Activated CD4-positive, CD25-positive, alpha-beta regulatory T cell treated with anti-CD3 and anti-CD28 coated beads, Interleukin-2, amount 50 U/mL, for 24 hours (primary cell): ENCODE measurements around the gene XDH.

ENCODE experiments used
- ATAC-seq, 2 donors: fragments of 150-1000 bp; cut with Tn5 transposase; one replicate each; pipeline ENCODE4 v1.10.0; 2021; ENCODE audit warnings: mild to moderate bottlenecking in 1 of 2, moderate library complexity in 1 of 2

Gene XDH

GRCh38 chr2:31414601-31415241 is at the start of gene XDH:
XDH (minus strand) TSS chr2:31414742; CDS start chr2:31414666, 76 bp downstream.
- no peak for ATAC-seq

GRCh38 chr2:31457651-31458050 is 43.1 kb upstream of the XDH start:
- no peak for ATAC-seq

- no peak for ATAC-seq
Measured at GRCh38 chr2:31446848-31447247, 32.3 kb upstream of the XDH start.

GRCh38 chr2:31442376-31442775 is 27.8 kb upstream of the XDH start:
- no peak for ATAC-seq

- ATAC-seq, result no peak
Measured at GRCh38 chr2:31440764-31441163, 26.2 kb upstream of the XDH start.

- ATAC-seq, result no peak
Measured at GRCh38 chr2:31434911-31435310, 20.4 kb upstream of the XDH start.

GRCh38 chr2:31433541-31433940 is 19.0 kb upstream of the XDH start:
- no peak for ATAC-seq

- no peak for ATAC-seq
Measured at GRCh38 chr2:31430439-31431165, 16.1 kb upstream of the XDH start.

GRCh38 chr2:31429759-31430438 is 15.4 kb upstream of the XDH start:
- peak; percentile 53 to 56 for ATAC-seq

GRCh38 chr2:31429040-31429439 is 14.5 kb upstream of the XDH start:
- ATAC-seq, result no peak

- ATAC-seq, result no peak
Measured at GRCh38 chr2:31428001-31428418, 13.5 kb upstream of the XDH start.

- ATAC-seq, result no peak
Measured at GRCh38 chr2:31426096-31426495, 11.6 kb upstream of the XDH start.

GRCh38 chr2:31421634-31422033 is 7.1 kb upstream of the XDH start:
- ATAC-seq, result no peak

GRCh38 chr2:31420936-31421335 is 6.4 kb upstream of the XDH start:
- ATAC-seq, result no peak

GRCh38 chr2:31419386-31419785 is 4.8 kb upstream of the XDH start:
- ATAC-seq, result no peak

GRCh38 chr2:31415421-31415820 is 879 bp upstream of the XDH start:
- no peak for ATAC-seq

- ATAC-seq, result no peak
Measured at GRCh38 chr2:31413862-31414550, 536 bp downstream of the XDH start.

GRCh38 chr2:31413025-31413424 is 1.5 kb downstream of the XDH start:
- ATAC-seq, result no peak

- no peak for ATAC-seq
Measured at GRCh38 chr2:31411771-31412170, 2.8 kb downstream of the XDH start.

- ATAC-seq, result no peak
Measured at GRCh38 chr2:31406593-31407385, 7.8 kb downstream of the XDH start.

GRCh38 chr2:31404827-31405226 is 9.7 kb downstream of the XDH start:
- ATAC-seq, result no peak

GRCh38 chr2:31404302-31404701 is 10.2 kb downstream of the XDH start:
- ATAC-seq, result no peak

- ATAC-seq, result no peak
Measured at GRCh38 chr2:31402388-31402787, 12.2 kb downstream of the XDH start.
